IMR-90 (cell line): Measurements from ENCODE around the gene ATP8B4. TPM values are rescaled to one million over a fixed set of nuclear protein-coding genes. Genes with fewer than 3 reads are reported as not detected.

Experiments used
- ATAC-seq: fragments of 200-7000 bp; cut with Tn5 transposase; 2 replicates; pipeline ENCODE4 v1.9.1; 2020; ENCODE audit warnings: low read depth, mild to moderate bottlenecking, moderate library complexity
- BruUV-seq: library from RNA; stranded (reverse); fragments of 400-500 nt; replicated peaks from 2 replicates; lab custom pipeline; 2021; lab: Mats Ljungman, UMichigan
- CTCF ChIA-PET: fragments of 300-600 bp; formaldehyde crosslinking; extraction: SDS; loops from one replicate; lab custom pipeline; 2021; ENCODE audit warnings: antibody characterized with exemption; lab: Yijun Ruan, JAX
- POLR2A ChIA-PET: fragments of 300-600 bp; sonication (Branson Sonifier 250); formaldehyde crosslinking; loops from one replicate; lab custom pipeline; 2022; ENCODE audit warnings: antibody characterized with exemption; ENCODE audit not compliant: unreplicated experiment; lab: Charles Lee
- DNase-seq: peaks from one replicate; pipeline ENCODE4 v3.0.0; 2013
- H2AFZ ChIP-seq: replicated peaks from 2 replicates; pipeline ENCODE3; 2013; ENCODE audit warnings: low read length, mild to moderate bottlenecking; ENCODE audit not compliant: poor library complexity
- H2AK5ac ChIP-seq: 2 replicates; pipeline ENCODE4 v1.6.1; 2013; ENCODE audit warnings: low read depth, low read length, inconsistent platforms
- H2AK9ac ChIP-seq: replicated peaks from 2 replicates; pipeline ENCODE3; 2013; ENCODE audit warnings: mild to moderate bottlenecking, low read depth, low read length, moderate library complexity; ENCODE audit not compliant: poor library complexity
- H2BK120ac ChIP-seq: 2 replicates; pipeline ENCODE4 v1.6.1; 2013; ENCODE audit warnings: low read depth, low read length, inconsistent platforms
- H2BK15ac ChIP-seq: 3 replicates; pipeline ENCODE4 v1.6.1; 2013; ENCODE audit warnings: low read depth, low read length, inconsistent platforms
- H2BK20ac ChIP-seq: 2 replicates; pipeline ENCODE4 v1.6.1; 2013; ENCODE audit warnings: low read depth, mild to moderate bottlenecking, inconsistent platforms, low read length, moderate library complexity
- H2BK5ac ChIP-seq: 2 replicates; pipeline ENCODE4 v1.6.1; 2013; ENCODE audit warnings: mild to moderate bottlenecking, low read depth, low read length, inconsistent platforms; ENCODE audit not compliant: poor library complexity, severe bottlenecking
- H3K14ac ChIP-seq: replicated peaks from 2 replicates; pipeline ENCODE4 v1.6.1; 2013; ENCODE audit warnings: low read depth, low read length, inconsistent platforms
- H3K18ac ChIP-seq: 2 replicates; pipeline ENCODE4 v1.6.1; 2013; ENCODE audit warnings: low read depth, low read length, control low read depth
- H3K23ac ChIP-seq: 2 replicates; pipeline ENCODE4 v1.6.1; 2013; ENCODE audit warnings: low read depth, low read length, inconsistent platforms
- H3K27ac ChIP-seq: 2 replicates; pipeline ENCODE4 v1.5.1; 2013; ENCODE audit warnings: mild to moderate bottlenecking, control low read depth, low read length; ENCODE audit not compliant: insufficient read depth
- H3K27me3 ChIP-seq: 2 replicates; pipeline ENCODE4 v1.6.1; 2013; ENCODE audit warnings: low read length; ENCODE audit not compliant: control insufficient read depth, insufficient read depth
- H3K36me3 ChIP-seq: 2 replicates; pipeline ENCODE4 v1.6.1; 2013; ENCODE audit warnings: low read length, mixed read lengths; ENCODE audit not compliant: control insufficient read depth, insufficient read depth
- H3K4ac ChIP-seq: 2 replicates; pipeline ENCODE4 v1.6.1; 2013; ENCODE audit warnings: low read depth, low read length, inconsistent platforms
- H3K4me1 ChIP-seq: 2 replicates; pipeline ENCODE4 v1.6.1; 2013; ENCODE audit warnings: low read length, mixed read lengths; ENCODE audit not compliant: control insufficient read depth, insufficient read depth
- H3K4me2 ChIP-seq: 2 replicates; pipeline ENCODE4 v1.6.1; 2013; ENCODE audit warnings: low read depth, mild to moderate bottlenecking, control low read depth, low read length, moderate library complexity
- H3K4me3 ChIP-seq: 2 replicates; pipeline ENCODE4 v1.5.1; 2013; ENCODE audit warnings: low read depth, mild to moderate bottlenecking, control low read depth, low read length, moderate library complexity; ENCODE audit not compliant: insufficient read depth
- H3K56ac ChIP-seq: 2 replicates; pipeline ENCODE4 v1.6.1; 2013; ENCODE audit warnings: low read length, inconsistent platforms; ENCODE audit not compliant: insufficient read depth; ENCODE audit errors: extremely low read depth
- H3K79me1 ChIP-seq, 2 experiments: 2 replicates each; pipeline ENCODE4 v1.6.1; 2013; ENCODE audit warnings: low read length in 2 of 2, inconsistent platforms in 1 of 2, low read depth in 1 of 2
- H3K9ac ChIP-seq: 2 replicates; pipeline ENCODE4 v1.6.1; 2013; ENCODE audit warnings: low read depth, low read length, control low read depth
- H3K9me1 ChIP-seq: 2 replicates; pipeline ENCODE4 v1.6.1; 2013; ENCODE audit warnings: low read length, inconsistent platforms; ENCODE audit not compliant: insufficient read depth
- H3K9me3 ChIP-seq: 2 replicates; pipeline ENCODE4 v1.6.1; 2013; ENCODE audit warnings: low read length; ENCODE audit not compliant: control insufficient read depth, insufficient read depth
- H4K20me1 ChIP-seq: 2 replicates; pipeline ENCODE4 v1.6.1; 2013; ENCODE audit warnings: low read length, inconsistent platforms; ENCODE audit not compliant: insufficient read depth
- H4K5ac ChIP-seq: 2 replicates; pipeline ENCODE4 v1.6.1; 2013; ENCODE audit warnings: mild to moderate bottlenecking, low read depth, low read length, control low read depth
- H4K8ac ChIP-seq, 2 experiments: 2 replicates each; pipeline ENCODE4 v1.6.1; 2013; ENCODE audit warnings: low read depth in 2 of 2, low read length in 2 of 2, control low read depth in 1 of 2, inconsistent platforms in 1 of 2
- H4K91ac ChIP-seq: 2 replicates; pipeline ENCODE4 v1.6.1; 2013; ENCODE audit warnings: low read depth, low read length, inconsistent platforms; ENCODE audit not compliant: insufficient read depth
- BHLHE40 ChIP-seq: fragments of 150-350 bp; IDR thresholded peaks from 2 replicates; pipeline ENCODE4 v1.6.1; 2016; ENCODE audit warnings: mild to moderate bottlenecking, low read depth, low read length
- CEBPB ChIP-seq: IDR thresholded peaks from 2 replicates; pipeline ENCODE4 v1.6.1; 2012; ENCODE audit warnings: low read depth, low read length, improper control_type of control experiment
- CHD1 ChIP-seq: IDR thresholded peaks from 2 replicates; pipeline ENCODE4 v1.6.1; 2012; ENCODE audit warnings: low read depth, low read length, improper control_type of control experiment
- FOS ChIP-seq: fragments of 150-350 bp; IDR thresholded peaks from 2 replicates; pipeline ENCODE4 v1.6.1; 2016; ENCODE audit warnings: low read depth, low read length
- MAFK ChIP-seq: IDR thresholded peaks from 2 replicates; pipeline ENCODE4 v1.6.1; 2012; ENCODE audit warnings: low read depth, low read length, improper control_type of control experiment
- MAZ ChIP-seq: IDR thresholded peaks from 2 replicates; pipeline ENCODE4 v1.6.1; 2012; ENCODE audit warnings: low read depth, mild to moderate bottlenecking, low read length, improper control_type of control experiment, moderate library complexity, borderline replicate concordance
- MXI1 ChIP-seq: IDR thresholded peaks from 2 replicates; pipeline ENCODE4 v1.6.1; 2012; ENCODE audit warnings: low read depth, mild to moderate bottlenecking, low read length, moderate library complexity, borderline replicate concordance
- POLR2A ChIP-seq: IDR thresholded peaks from 2 replicates; pipeline ENCODE4 v1.6.1; 2012; ENCODE audit warnings: mild to moderate bottlenecking, low read depth, low read length
- RAD21 ChIP-seq: IDR thresholded peaks from 2 replicates; pipeline ENCODE4 v1.6.1; 2012; ENCODE audit warnings: low read length, improper control_type of control experiment
- RCOR1 ChIP-seq: IDR thresholded peaks from 2 replicates; pipeline ENCODE4 v1.6.1; 2012; ENCODE audit warnings: mild to moderate bottlenecking, low read length, improper control_type of control experiment; ENCODE audit not compliant: insufficient replicate concordance
- RFX5 ChIP-seq: IDR thresholded peaks from 2 replicates; pipeline ENCODE4 v1.8.0; 2012; ENCODE audit warnings: low read depth, mild to moderate bottlenecking, low read length, moderate library complexity
- SMC3 ChIP-seq: fragments of 150-350 bp; IDR thresholded peaks from 2 replicates; pipeline ENCODE4 v1.6.1; 2016; ENCODE audit warnings: low read depth, mild to moderate bottlenecking, antibody characterized with exemption, low read length, moderate library complexity
- USF2 ChIP-seq: fragments of 150-350 bp; IDR thresholded peaks from 2 replicates; pipeline ENCODE4 v1.6.1; 2017; ENCODE audit warnings: mild to moderate bottlenecking, antibody characterized with exemption, low read length, low read depth
- WGBS, 2 experiments: methylation state at CpG; one replicate each; pipeline versions ENCODE4 v1.1.5 to v1.1.7; 2013; ENCODE audit warnings: missing lambda C conversion rate in 2 of 2; ENCODE audit not compliant: insufficient read length in 1 of 2; ENCODE audit errors: extremely low coverage in 2 of 2; 5-methylcytosine and 5-hydroxymethylcytosine counted together
- dilution Hi-C: fragments of 300-500 bp; cut with HindIII; formaldehyde crosslinking; loops from one replicate; pipeline ENCODE4 v1.14.3; 2018; ENCODE audit warnings: low sequenced_read_pairs; ENCODE audit not compliant: unreplicated experiment
- in situ Hi-C: fragments of 300-500 bp; cut with MboI; formaldehyde crosslinking; loops from 3 replicates; pipeline ENCODE4 v1.14.3; 2019; ENCODE audit warnings: low sequenced_read_pairs, inconsistent platforms, mixed read lengths
- intact Hi-C: fragments of 100-400 bp; cut with micrococcal nuclease; formaldehyde crosslinking; loops from 2 replicates; pipeline ENCODE4 v1.10.0; 2022
- polyA plus RNA-seq, 3 experiments: library from polyadenylated mRNA; depleted of rRNA; stranded (reverse); fragments of >200 nt; gene quantifications; 2 replicates each; pipeline ENCODE4 v1.2.3, GENCODE V29; 2012; ENCODE audit warnings: low replicate concordance in 1 of 3
- total RNA-seq: library from RNA; depleted of rRNA; stranded (reverse); fragments of >200 nt; gene quantifications from 2 replicates; pipeline ENCODE4 v1.2.3, GENCODE V29; 2012
- TF ChIP-seq, protein P1 (sequence below): fragments of 150-350 bp; IDR thresholded peaks from 2 replicates; pipeline ENCODE4 v1.6.1; 2016; ENCODE audit warnings: low read depth, mild to moderate bottlenecking, low read length, moderate library complexity, borderline replicate concordance
- TF ChIP-seq, protein P2 (sequence below): conservative IDR thresholded peaks from 2 replicates; pipeline ENCODE4 v1.5.1; 2012; ENCODE audit warnings: mild to moderate bottlenecking, low read depth, low read length, improper control_type of control experiment

ATP8B4 gene
- total and polyA plus RNA-seq, 2 of the 4 experiments (the other 2 are of a cell fraction), result 0.12 to 0.54 TPM

GRCh38 chr15:50095938-50096821 lies 22.9 kb downstream of the ATP8B4 start:
- H2BK20ac ChIP-seq, result no peak overlapping the region
- H3K4me2 ChIP-seq, result no peak overlapping the region
- dilution Hi-C loops (no loop called here), in situ Hi-C loops (no loop called here), intact Hi-C loops (no loop called here)
- H3K56ac ChIP-seq, result no peak overlapping the region
- H3K79me1 ChIP-seq, result no peaks in the 10 kb centered on the region
- no peak overlapping the region for H4K5ac ChIP-seq
- H2BK120ac ChIP-seq, result no peak overlapping the region
- DNase-seq (no peak), ATAC-seq (no peak)
- H4K20me1 ChIP-seq, result no peaks in the 10 kb centered on the region
- peaks cover 3% of the 10 kb centered on the region; the same call in 1 of the 2 replicates for H3K9me1 ChIP-seq
- ChIA-PET POLR2A (no interaction called here), CTCF (no interaction called here)
- no peaks in the 10 kb centered on the region for H3K4me1 ChIP-seq
- no peak overlapping the region for H3K18ac ChIP-seq
- no peak overlapping the region for H3K14ac ChIP-seq
- H4K8ac ChIP-seq, result no peak overlapping the region
- H2BK5ac ChIP-seq, result no peak overlapping the region
- H3K27me3 ChIP-seq, result no peaks in the 10 kb centered on the region
- no peak overlapping the region for H3K4me3 ChIP-seq
- H3K36me3 ChIP-seq, result no peaks in the 10 kb centered on the region
- no peak overlapping the region for H3K27ac ChIP-seq
- BruUV-seq, result no TSS peak
- H3K4ac ChIP-seq, result no peak overlapping the region
- no CpG with 5 or more reads among the region's 8 CpGs for WGBS, 2 experiments
- H3K9me3 ChIP-seq, result no peaks in the 10 kb centered on the region
- no peak overlapping the region for H2AFZ ChIP-seq
- H2BK15ac ChIP-seq, result no peak overlapping the region
- H3K9ac ChIP-seq, result no peak overlapping the region
- no peak overlapping the region for H4K91ac ChIP-seq
- H2AK5ac ChIP-seq, result no peak overlapping the region
- H2AK9ac ChIP-seq, result no peak overlapping the region
- no peak overlapping the region for H3K23ac ChIP-seq
- TF ChIP-seq FOS (no peak), RCOR1 (no peak), BHLHE40 (no peak), USF2 (no peak), CHD1 (no peak), POLR2A (no peak), MAFK (no peak), RFX5 (no peak), RAD21 (no peak), MXI1 (no peak), CEBPB (no peak), MAZ (no peak), SMC3 (no peak)
- TF ChIP-seq, protein P1, sequence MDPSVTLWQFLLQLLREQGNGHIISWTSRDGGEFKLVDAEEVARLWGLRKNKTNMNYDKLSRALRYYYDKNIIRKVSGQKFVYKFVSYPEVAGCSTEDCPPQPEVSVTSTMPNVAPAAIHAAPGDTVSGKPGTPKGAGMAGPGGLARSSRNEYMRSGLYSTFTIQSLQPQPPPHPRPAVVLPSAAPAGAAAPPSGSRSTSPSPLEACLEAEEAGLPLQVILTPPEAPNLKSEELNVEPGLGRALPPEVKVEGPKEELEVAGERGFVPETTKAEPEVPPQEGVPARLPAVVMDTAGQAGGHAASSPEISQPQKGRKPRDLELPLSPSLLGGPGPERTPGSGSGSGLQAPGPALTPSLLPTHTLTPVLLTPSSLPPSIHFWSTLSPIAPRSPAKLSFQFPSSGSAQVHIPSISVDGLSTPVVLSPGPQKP, result no peak
- TF ChIP-seq, protein P2, sequence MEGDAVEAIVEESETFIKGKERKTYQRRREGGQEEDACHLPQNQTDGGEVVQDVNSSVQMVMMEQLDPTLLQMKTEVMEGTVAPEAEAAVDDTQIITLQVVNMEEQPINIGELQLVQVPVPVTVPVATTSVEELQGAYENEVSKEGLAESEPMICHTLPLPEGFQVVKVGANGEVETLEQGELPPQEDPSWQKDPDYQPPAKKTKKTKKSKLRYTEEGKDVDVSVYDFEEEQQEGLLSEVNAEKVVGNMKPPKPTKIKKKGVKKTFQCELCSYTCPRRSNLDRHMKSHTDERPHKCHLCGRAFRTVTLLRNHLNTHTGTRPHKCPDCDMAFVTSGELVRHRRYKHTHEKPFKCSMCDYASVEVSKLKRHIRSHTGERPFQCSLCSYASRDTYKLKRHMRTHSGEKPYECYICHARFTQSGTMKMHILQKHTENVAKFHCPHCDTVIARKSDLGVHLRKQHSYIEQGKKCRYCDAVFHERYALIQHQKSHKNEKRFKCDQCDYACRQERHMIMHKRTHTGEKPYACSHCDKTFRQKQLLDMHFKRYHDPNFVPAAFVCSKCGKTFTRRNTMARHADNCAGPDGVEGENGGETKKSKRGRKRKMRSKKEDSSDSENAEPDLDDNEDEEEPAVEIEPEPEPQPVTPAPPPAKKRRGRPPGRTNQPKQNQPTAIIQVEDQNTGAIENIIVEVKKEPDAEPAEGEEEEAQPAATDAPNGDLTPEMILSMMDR, result no peak
